Activated naive CD4-positive, alpha-beta T cell (primary cell): ENCODE results near the gene LEMD1.

Experiments
- DNase-seq, 4 experiments: peaks; one replicate each; lab custom pipeline; 2025; lab: John Stamatoyannopoulos, UW

LEMD1 gene

GRCh38 chr1:205421798-205422197, at the start of gene LEMD1:
Gene LEMD1, minus strand, starts transcription at chr1:205422056. Its CDS starts 1,520 bp downstream, at chr1:205420536.
- DNase-seq = no peak

- no peak for DNase-seq
Measured at GRCh38 chr1:205470131-205470530, 48.3 kb upstream of the LEMD1 start.

- DNase-seq = no peak
Measured at GRCh38 chr1:205466595-205467220, 44.9 kb upstream of the LEMD1 start.

GRCh38 chr1:205465392-205465791, 43.5 kb upstream of the LEMD1 start:
- no peak for DNase-seq

GRCh38 chr1:205458777-205459566, 37.1 kb upstream of the LEMD1 start:
- peak in 1 of 4 experiments; percentile 24 for DNase-seq

GRCh38 chr1:205456868-205457745, 35.3 kb upstream of the LEMD1 start:
- DNase-seq = no peak

- no peak for DNase-seq
Measured at GRCh38 chr1:205456383-205456867, 34.6 kb upstream of the LEMD1 start.

GRCh38 chr1:205455581-205456382, 33.9 kb upstream of the LEMD1 start, which contains the start of gene BLACAT1:
Gene BLACAT1, minus strand, starts transcription at chr1:205456045.
- no peak for DNase-seq

GRCh38 chr1:205454903-205455335, 33.1 kb upstream of the LEMD1 start:
- DNase-seq = no peak

- no peak for DNase-seq
Measured at GRCh38 chr1:205453466-205453865, 31.6 kb upstream of the LEMD1 start.

GRCh38 chr1:205452933-205453332, 31.1 kb upstream of the LEMD1 start:
- no peak for DNase-seq

GRCh38 chr1:205452364-205452763, 30.5 kb upstream of the LEMD1 start:
- no peak for DNase-seq

GRCh38 chr1:205451759-205452164, 29.9 kb upstream of the LEMD1 start:
- DNase-seq = no peak

GRCh38 chr1:205451202-205451601, 29.3 kb upstream of the LEMD1 start:
- DNase-seq = no peak

- no peak for DNase-seq
Measured at GRCh38 chr1:205450448-205450847, 28.6 kb upstream of the LEMD1 start.

- no peak for DNase-seq
Measured at GRCh38 chr1:205449750-205450443, 28.0 kb upstream of the LEMD1 start.

GRCh38 chr1:205449254-205449749, 27.4 kb upstream of the LEMD1 start:
- no peak for DNase-seq

GRCh38 chr1:205448540-205449253, 26.8 kb upstream of the LEMD1 start:
- DNase-seq = no peak

GRCh38 chr1:205447457-205448341, 25.8 kb upstream of the LEMD1 start:
- DNase-seq = no peak
